ENCODE measurements around the gene ZNF57.
A peak's percentile ranks its signal among the peaks of the same experiment; 100 is the strongest.
"Not testable (repeated sequence)": the region's sequence is repeated elsewhere in the genome, so short reads cannot be mapped to it uniquely, and the experiment has no call there.

The ZNF57 gene

GRCh38 chr19:2885736-2886135, 15.0 kb upstream of the ZNF57 start:
- Histone ChIP-seq H3K27ac (no peak overlapping the region), H3K9me3 (ENCODE audit: low read depth, low read length) (no peaks in the 10 kb centered on the region), H3K9ac (ENCODE audit: insufficient read length) (no peak overlapping the region), H3K4me3 (no peak overlapping the region), H3K36me3 (ENCODE audit: insufficient read depth, low read length) (no peaks in the 10 kb centered on the region)
- no peak for DNase-seq (ENCODE audit: low read depth, low spot score)
- TF ChIP-seq POLR2AphosphoS5 (IDR thresholded peaks at IDR 0.05; ENCODE audit: borderline replicate concordance, low read depth, low read length) (no peak), EZH2 (IDR thresholded peaks at IDR 0.05) (no peak), FOXP2 (optimal IDR thresholded peaks at IDR 0.05; ENCODE audit: control extremely low read depth, extremely low read length, insufficient read depth) (no peak)

GRCh38 chr19:2887391-2887914, 13.3 kb upstream of the ZNF57 start:
- no peak overlapping the region for H3K27ac ChIP-seq
- TF ChIP-seq FOXP2 (optimal IDR thresholded peaks at IDR 0.05; ENCODE audit: control extremely low read depth, extremely low read length, insufficient read depth) = no peak
- no peak for TF ChIP-seq POLR2AphosphoS5 (IDR thresholded peaks at IDR 0.05; ENCODE audit: borderline replicate concordance, low read depth, low read length)
- no peak for TF ChIP-seq EZH2 (IDR thresholded peaks at IDR 0.05)

GRCh38 chr19:2888731-2889224, 11.9 kb upstream of the ZNF57 start:
- Histone ChIP-seq H3K9ac (ENCODE audit: insufficient read length) (no peak overlapping the region), H3K9me3 (ENCODE audit: low read depth, low read length) (no peaks in the 10 kb centered on the region), H3K36me3 (ENCODE audit: insufficient read depth, low read length) (no peaks in the 10 kb centered on the region), H3K27ac (no peak overlapping the region), H3K4me3 (no peak overlapping the region)
- no peak for DNase-seq (ENCODE audit: low read depth, low spot score)
- no peak for TF ChIP-seq POLR2AphosphoS5 (IDR thresholded peaks at IDR 0.05; ENCODE audit: borderline replicate concordance, low read depth, low read length)
- no peak for TF ChIP-seq EZH2 (IDR thresholded peaks at IDR 0.05)
- TF ChIP-seq FOXP2 (optimal IDR thresholded peaks at IDR 0.05; ENCODE audit: control extremely low read depth, extremely low read length, insufficient read depth) = no peak

More at GRCh38 chr19:2887391-2887914, 13.3 kb upstream of the ZNF57 start:
- no peak overlapping the region for H3K9ac ChIP-seq (ENCODE audit: insufficient read length)
- H3K4me3 ChIP-seq = no peak overlapping the region
- H3K36me3 ChIP-seq (ENCODE audit: insufficient read depth, low read length) = no peaks in the 10 kb centered on the region
- DNase-seq (ENCODE audit: low read depth, low spot score) = peak; percentile 51
- H3K9me3 ChIP-seq (ENCODE audit: low read depth, low read length) = no peaks in the 10 kb centered on the region

- not testable (repeated sequence) for H3K9me3 ChIP-seq (ENCODE audit: low read depth, low read length); H3K4me3 ChIP-seq; H3K36me3 ChIP-seq (ENCODE audit: insufficient read depth, low read length); DNase-seq (ENCODE audit: low read depth, low spot score); H3K9ac ChIP-seq (ENCODE audit: insufficient read length); H3K27ac ChIP-seq
These were observed 10.2 kb upstream of the ZNF57 start for GRCh38 chr19:2890531-2890930.

GRCh38 chr19:2896694-2897093, 4.0 kb upstream of the ZNF57 start:
- H3K4me3 ChIP-seq = no peak overlapping the region
- no peak overlapping the region for H3K9ac ChIP-seq (ENCODE audit: insufficient read length)
- TF ChIP-seq EZH2 (IDR thresholded peaks at IDR 0.05) = no peak
- no peak for TF ChIP-seq POLR2AphosphoS5 (IDR thresholded peaks at IDR 0.05; ENCODE audit: borderline replicate concordance, low read depth, low read length)
- no peak for TF ChIP-seq FOXP2 (optimal IDR thresholded peaks at IDR 0.05; ENCODE audit: control extremely low read depth, extremely low read length, insufficient read depth)
- H3K27ac ChIP-seq = no peak overlapping the region
- no peak for DNase-seq (ENCODE audit: low read depth, low spot score)
- H3K36me3 ChIP-seq (ENCODE audit: insufficient read depth, low read length) = no peaks in the 10 kb centered on the region
- H3K9me3 ChIP-seq (ENCODE audit: low read depth, low read length) = 0 out of 2 replicates have a peak, but pooled peaks cover 7% of the 10 kb centered on the region

- no peak overlapping the region for H3K27ac ChIP-seq
- H3K4me3 ChIP-seq = no peak overlapping the region
- no peak for TF ChIP-seq EZH2 (IDR thresholded peaks at IDR 0.05)
- no peak for TF ChIP-seq FOXP2 (optimal IDR thresholded peaks at IDR 0.05; ENCODE audit: control extremely low read depth, extremely low read length, insufficient read depth)
- TF ChIP-seq POLR2AphosphoS5 (IDR thresholded peaks at IDR 0.05; ENCODE audit: borderline replicate concordance, low read depth, low read length) = no peak
- no peak for DNase-seq (ENCODE audit: low read depth, low spot score)
- no peak overlapping the region for H3K9ac ChIP-seq (ENCODE audit: insufficient read length)
- H3K9me3 ChIP-seq (ENCODE audit: low read depth, low read length) = no peaks in the 10 kb centered on the region
- H3K36me3 ChIP-seq (ENCODE audit: insufficient read depth, low read length) = no peaks in the 10 kb centered on the region
These were observed 2.0 kb downstream of the ZNF57 start for GRCh38 chr19:2902590-2903218.

GRCh38 chr19:2903326-2903725, 2.6 kb downstream of the ZNF57 start:
- not testable (repeated sequence) for DNase-seq (ENCODE audit: low read depth, low spot score); H3K27ac ChIP-seq; H3K9me3 ChIP-seq (ENCODE audit: low read depth, low read length); H3K4me3 ChIP-seq; H3K9ac ChIP-seq (ENCODE audit: insufficient read length); H3K36me3 ChIP-seq (ENCODE audit: insufficient read depth, low read length)

- no peak for TF ChIP-seq FOXP2 (optimal IDR thresholded peaks at IDR 0.05; ENCODE audit: control extremely low read depth, extremely low read length, insufficient read depth)
- TF ChIP-seq EZH2 (IDR thresholded peaks at IDR 0.05) = no peak
- no peak for TF ChIP-seq POLR2AphosphoS5 (IDR thresholded peaks at IDR 0.05; ENCODE audit: borderline replicate concordance, low read depth, low read length)
- H3K4me3 ChIP-seq = no peak overlapping the region
- no peak overlapping the region for H3K27ac ChIP-seq
- no peak overlapping the region for H3K9ac ChIP-seq (ENCODE audit: insufficient read length)
- no peaks in the 10 kb centered on the region for H3K9me3 ChIP-seq (ENCODE audit: low read depth, low read length)
- no peak for DNase-seq (ENCODE audit: low read depth, low spot score)
- no peaks in the 10 kb centered on the region for H3K36me3 ChIP-seq (ENCODE audit: insufficient read depth, low read length)
These were observed 5.3 kb downstream of the ZNF57 start for GRCh38 chr19:2905918-2906519.

Data from SK-N-MC (cell line).